HG03095 (cell line): Measurements from ENCODE around the gene ZNF669.

Source experiments
- ATAC-seq: cut with Tn5 transposase; IDR thresholded peaks from one replicate; pipeline ENCODE4 v1.9.1; 2021; ENCODE audit warnings: moderate library complexity; ENCODE audit not compliant: unreplicated experiment

ZNF669 gene

DNA sequence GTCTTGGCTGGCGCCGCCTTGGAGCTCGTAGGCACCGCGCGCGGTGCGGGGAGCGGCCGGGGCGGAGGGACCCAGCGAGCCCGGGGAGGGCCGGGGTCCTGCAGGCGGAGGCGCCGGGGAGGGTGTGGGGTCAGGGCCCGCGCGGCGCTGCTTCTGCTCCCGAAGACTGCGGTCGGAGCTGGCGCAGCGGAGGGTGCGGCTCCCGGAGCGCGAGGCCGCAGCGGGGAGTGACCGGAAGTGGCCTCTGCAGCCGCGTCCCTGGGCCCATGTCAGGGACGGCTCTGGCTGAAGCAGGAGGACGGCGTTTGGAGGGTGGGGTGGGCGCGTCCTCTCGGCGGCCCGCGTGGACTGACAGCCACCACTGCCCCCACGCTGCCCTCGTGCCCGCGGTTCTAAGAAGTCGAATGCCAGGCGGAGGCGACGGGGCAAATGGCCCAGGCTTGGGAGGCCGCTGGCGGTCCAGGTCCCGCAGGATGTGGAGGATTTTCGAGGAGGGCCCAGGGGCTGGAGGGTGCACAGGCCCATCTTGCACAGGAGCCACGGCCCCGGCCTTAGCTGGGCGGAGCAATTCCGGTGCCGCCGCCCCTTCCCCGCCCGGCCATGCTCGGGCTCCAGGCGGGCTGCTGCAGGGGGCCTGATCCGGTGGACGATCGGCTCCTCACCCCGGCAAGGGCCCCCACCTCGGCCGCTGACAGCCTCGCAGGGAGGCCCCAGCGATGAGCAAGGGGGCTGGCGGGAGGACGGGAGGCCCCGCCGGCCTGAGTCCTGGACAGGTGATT lies 7.7 kb upstream of the ZNF669 start:
- no peak for ATAC-seq

DNA sequence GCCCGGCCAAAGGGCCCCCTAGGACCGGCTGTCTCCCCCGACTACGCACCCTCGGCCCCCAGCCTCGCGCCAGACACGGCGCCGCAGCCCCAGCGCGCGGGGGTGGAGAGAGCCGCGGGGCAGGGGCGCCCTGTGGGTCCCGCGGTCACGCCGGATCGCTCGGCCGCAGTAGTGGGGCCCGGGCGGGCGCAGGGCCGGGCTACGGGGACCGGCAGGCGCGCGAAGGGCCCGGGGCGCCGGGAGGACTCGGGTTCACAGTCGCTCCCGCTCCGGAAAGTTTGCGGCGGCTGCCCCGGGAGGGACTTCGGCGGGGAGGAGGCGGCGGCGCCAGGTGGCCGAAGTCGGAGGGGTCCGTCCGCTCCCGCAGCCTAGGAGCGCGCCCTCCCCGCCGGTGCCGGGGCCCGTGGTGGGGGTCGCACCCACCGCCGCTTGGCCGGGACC lies 7.1 kb upstream of the ZNF669 start:
- no peak for ATAC-seq

DNA sequence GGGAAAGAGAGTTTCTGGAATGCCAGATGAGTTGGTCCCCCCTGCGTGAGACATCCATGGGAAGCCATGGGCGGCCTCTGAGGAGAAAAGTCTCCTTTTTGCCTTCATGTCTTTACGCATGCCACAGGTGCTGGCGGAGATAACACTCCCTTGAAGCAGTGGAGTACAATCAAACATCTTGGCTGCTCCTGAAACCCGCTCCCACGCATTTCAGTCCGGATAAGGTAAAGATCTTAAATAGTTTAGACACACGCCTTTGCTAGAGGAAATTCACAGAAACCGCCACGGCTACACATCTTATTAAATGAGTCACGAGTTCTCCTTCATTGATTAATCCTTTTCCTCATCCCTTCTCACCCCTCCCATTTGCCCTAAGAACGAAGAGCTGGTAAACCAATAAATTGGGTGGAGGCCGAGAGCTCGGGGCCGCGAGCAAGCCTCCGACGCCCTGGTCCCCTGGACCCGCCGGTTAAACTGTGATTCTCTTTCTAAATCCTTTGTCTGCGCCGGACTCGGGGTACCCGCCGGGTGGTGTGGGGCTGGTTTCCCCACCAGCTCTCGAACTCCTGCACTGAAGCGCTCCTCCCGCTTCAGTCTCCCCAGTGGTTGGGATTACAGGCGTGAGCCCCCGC lies 6.6 kb upstream of the ZNF669 start:
- ATAC-seq, result no peak

DNA sequence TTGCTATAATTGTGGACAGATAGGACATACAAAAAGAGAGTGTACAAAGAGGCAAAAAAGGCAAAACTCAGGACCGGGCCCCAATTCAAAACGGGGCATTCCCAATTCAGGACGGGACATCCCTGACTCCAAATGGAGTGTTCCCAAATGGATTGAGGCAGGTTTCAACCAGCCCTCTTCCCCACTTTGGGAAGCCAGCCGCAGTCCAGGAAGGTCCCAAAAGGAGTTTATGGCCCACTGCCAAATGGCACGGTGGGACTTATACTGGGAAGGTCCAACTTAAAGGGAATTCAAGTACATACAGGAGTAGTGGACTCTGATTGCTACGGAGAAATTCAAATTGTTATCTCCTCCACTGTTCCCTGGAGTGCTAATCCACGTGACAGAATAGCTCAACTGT lies 3.5 kb upstream of the ZNF669 start:
- ATAC-seq, result no peak

DNA sequence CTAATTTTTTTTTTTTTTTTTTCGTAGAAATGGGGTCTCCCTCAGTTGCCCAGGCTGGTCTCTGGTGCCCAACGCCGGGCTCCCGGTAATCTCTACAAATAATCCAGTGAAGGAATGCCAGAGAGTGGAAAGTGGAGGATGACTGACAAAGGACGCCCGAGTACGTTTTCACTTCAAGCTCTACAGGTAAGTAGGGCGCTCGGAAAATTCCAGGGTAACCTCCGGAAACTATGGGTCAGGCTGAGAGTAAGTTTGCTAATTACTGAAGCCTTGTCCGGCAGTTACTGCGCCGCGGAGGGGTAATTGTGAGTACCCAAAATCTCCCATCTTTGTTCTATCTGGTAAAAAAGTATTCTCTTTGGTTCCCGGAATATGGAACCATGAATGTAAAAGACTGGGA lies 1.8 kb upstream of the ZNF669 start:
- no peak for ATAC-seq

DNA sequence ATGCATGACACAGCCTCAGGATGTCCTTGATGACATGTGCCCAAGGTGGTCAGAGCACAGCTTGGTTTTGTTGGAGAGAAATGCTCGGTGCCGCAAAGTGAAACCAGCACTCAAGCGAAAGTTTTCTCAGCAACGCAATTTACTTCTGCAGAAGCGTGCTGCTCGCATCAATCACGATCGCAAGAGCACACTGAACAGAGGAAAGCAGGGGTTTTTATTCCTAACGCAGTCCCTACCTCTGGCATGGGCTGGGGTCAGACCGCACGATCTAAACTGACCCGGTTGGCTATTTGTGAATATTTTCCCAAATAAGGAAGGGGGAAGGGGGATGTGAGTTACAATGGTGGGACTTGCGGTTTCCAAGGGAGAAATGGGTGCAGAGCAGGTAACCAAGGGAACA lies 809 bp upstream of the ZNF669 start:
- no peak for ATAC-seq

DNA sequence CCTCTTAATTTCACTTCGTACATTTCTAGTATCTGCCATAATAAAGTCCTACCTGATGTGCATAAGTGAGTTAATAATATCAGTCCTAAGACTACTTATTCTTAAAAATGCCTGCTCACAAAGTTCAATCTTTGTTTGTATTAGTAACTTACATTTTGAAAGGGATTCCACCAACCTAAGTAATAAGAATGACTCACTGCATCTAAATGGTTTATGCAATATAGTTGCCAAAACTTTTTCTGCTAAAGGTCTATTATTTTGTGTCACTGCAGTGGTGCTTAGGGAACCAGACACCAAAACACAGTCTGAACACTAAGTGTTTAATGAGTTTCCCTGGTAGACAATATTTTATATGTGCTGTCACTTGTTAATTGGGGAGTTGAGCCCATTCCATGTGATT lies 1.8 kb downstream of the ZNF669 start:
- no peak for ATAC-seq

DNA sequence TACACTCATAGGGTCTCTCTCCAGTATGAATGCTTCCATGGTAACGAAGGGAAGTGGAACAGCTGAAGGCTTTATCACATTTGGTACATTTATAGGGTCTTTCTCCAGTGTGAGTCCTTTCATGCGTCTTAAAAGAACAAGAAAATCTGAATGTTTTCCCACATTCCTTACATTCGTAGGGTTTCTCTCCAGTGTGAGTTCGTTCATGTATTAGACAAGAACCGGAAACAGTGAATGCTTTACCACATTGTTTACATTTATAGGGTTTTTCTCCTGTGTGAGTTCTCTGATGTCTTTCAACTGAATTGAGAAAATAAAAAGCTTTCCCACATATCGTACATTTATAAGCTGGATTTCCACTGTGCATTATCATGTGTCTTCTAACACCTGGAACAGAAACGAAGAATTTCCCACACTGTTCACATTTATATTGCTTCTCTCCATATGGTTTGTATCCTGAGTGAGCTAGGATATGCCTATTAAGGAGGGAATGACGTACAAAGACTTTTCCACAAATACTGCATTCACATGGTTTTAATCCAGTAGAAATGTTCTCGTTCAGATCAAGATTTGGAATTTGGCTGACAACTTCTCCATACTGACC lies 3.4 kb downstream of the ZNF669 start:
- ATAC-seq, result no peak

DNA sequence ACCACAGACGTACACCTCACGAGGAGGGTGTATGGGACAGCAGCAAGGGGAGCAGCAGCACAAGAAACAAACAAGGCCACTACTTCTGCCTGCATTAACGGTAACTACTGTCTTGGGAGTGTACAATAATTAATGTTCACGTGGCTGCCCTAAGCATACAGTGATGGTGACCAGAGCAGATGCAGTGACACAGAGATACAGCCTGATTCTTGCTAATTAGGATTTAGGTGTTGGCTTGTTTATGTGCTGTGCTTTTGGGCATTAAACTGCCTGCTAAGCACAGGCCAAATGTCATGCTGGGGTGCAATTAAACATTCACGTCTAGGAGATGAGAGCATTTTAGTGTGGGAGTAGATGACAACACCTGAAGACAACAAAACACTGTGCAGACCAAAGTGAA lies 7.2 kb downstream of the ZNF669 start:
- no peak for ATAC-seq

DNA sequence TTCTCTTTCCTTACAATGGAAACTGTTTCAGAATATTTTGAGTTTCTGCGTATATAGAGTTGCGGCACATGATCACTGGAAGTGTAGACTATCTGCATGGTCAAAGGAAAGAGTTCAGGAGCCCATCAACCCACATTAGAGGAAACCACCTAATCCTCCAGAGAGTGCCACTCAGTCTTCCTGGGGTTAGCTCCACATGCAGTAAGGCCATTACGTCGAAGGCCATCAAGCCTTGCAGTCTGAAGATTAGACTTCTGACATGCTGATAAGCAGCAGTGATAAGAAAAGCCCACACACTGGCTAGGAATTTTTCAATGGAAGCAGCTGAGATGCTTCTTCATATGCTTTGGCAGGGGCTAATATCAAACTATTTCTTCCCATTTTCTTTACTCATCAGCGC lies 7.6 kb downstream of the ZNF669 start:
- no peak for ATAC-seq

DNA sequence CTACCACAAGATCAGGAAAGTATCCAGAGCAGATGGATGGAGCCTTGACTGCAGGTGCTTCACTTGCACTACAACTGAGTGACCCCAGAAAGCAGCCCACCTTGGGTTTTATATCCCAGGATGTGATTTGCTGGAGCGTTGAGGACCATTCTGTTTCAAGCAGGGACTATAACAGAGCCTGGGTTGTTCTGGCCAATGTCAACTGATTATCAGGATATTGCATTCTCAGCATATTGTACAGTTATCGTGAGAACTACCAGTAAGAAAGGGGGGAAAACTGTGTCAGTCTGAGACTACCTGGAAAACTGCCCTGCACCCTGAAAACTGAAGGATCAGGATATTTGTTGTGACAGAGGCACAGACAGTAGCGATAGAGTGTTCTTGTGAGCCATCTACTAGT lies 8.0 kb downstream of the ZNF669 start:
- ATAC-seq, result no peak

DNA sequence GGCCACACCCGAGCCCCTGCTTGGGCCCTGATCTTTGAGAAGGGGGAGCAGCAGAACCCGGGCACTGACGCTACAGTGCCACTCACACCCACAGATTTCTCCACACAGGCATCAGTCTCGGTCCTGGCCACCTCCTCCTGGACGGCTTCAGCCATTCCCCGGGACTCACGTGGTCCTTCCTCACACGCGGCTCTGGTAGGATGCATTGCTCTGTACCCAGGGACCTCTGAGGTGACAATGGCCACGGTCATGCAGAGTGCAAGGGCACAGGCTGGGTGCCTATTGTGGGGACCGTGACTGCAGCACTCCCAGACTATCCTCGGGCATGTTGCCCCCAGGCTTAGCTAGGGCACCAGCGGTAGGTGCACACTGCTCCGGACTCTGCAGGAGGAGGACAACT lies 13.7 kb downstream of the ZNF669 start:
- no peak for ATAC-seq

DNA sequence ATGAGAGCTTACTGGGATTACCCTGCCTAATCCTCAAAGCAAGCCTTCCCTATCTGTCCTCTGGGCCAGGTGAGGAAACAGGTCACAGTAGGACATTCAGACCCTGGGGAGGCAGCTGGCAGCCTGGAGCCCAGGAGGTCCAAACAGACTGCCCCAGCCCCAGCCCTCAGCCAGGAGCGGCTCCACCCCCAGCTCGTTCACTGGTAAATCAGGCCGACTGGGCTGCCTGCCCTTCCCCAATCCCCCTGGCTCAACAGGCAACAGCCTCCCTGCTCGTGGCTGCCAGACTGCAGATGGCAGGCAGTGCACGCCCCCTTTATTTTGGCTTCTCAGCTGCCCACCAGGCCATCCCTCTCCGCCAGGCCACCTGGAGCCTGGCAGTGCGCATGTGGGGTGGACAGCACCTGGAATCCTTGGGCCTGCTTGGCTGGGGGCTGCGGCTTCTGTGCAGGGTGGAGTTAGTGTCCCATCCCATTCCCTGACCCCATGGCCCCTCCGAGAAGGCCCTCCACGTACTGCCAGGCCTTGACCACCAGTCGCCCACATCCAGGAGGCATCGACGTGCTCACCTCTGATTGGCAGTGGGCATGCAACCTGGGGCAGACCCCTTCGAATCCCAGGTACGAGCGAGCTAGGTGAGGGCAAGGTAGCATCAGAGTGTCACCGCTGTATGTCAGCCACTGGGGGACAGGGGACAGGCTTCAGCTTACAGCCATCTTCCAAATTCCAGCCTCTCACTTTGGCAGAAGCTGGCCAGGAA lies 14.4 kb downstream of the ZNF669 start:
- no peak for ATAC-seq

DNA sequence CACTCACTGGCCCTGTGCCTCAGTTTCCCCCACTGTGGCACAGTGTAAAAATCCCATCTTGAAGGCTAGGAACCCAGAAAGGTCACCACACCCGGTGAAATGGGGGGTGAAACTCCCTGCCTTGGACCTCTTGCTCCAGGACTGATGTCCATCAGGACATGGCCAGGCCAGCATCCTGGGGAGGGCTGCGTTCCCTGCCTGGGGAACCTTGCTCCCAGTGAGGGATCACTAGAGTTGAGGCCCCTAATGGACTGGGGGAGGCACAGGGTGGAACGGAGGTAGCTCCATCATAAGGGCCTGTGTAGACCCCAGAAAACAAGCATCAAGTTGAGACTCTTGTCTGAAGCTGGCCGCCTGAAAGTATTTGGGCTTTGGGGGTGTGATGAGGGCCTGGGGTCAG lies 15.2 kb downstream of the ZNF669 start:
- ATAC-seq, result no peak

DNA sequence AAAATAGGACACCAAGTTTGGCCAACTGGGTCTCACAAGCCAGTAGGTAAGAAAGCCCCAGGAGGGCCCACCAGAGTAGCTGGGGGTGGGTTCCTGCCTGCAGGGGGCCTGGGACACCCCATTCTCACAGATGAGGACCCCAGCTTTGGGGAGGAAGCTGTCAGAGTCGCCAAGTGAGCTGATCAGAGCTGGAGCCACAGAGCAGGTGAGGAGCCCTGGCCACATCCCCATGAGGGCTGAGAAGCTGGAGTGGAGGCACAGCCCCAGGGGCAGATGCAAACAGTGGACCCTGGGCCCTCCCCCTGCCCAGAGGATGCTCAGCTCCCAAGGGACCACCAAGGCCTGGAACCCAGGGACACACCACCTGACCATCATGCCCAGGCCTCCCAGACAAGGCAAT lies 16.9 kb downstream of the ZNF669 start:
- ATAC-seq, result no peak

DNA sequence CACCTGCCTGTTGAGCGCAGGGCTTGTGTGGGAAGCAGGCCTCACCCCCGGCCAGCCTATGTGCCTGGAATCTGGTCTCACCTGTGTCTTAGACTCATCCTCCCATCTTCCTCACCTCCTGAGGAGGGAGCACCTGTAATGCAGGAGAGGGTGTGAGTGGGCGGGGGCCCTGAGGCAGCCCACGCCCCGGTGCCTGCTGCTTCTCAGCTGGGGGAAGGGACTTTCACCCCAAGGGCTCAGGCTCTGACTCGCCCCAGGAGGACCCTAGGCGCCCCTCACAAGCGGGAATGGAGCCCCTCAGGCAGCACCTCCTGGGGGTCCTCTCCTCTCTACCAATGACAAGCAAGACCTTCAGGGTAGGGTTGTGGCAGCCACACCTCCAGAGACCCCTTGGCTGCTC lies 18.8 kb downstream of the ZNF669 start:
- ATAC-seq, result no peak

DNA sequence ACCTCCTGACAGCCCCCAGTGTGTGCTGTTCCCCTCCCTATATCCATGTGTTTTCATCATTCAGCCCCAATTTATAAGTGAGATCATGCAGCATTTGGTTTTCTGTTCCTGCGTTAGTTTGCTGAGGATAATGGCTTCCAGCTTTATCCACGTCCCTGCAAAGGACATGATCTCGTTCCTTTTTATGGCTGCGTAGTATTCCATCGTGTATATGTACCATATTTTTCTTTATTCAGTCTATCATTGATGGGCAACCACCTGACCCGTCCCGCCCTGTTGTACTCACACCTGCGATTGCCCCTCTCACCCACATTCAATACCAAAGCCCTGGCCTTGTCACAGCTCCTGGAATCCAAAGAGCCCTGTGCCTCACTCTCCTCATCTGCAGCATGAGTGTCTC lies 19.4 kb downstream of the ZNF669 start:
- ATAC-seq, result no peak

DNA sequence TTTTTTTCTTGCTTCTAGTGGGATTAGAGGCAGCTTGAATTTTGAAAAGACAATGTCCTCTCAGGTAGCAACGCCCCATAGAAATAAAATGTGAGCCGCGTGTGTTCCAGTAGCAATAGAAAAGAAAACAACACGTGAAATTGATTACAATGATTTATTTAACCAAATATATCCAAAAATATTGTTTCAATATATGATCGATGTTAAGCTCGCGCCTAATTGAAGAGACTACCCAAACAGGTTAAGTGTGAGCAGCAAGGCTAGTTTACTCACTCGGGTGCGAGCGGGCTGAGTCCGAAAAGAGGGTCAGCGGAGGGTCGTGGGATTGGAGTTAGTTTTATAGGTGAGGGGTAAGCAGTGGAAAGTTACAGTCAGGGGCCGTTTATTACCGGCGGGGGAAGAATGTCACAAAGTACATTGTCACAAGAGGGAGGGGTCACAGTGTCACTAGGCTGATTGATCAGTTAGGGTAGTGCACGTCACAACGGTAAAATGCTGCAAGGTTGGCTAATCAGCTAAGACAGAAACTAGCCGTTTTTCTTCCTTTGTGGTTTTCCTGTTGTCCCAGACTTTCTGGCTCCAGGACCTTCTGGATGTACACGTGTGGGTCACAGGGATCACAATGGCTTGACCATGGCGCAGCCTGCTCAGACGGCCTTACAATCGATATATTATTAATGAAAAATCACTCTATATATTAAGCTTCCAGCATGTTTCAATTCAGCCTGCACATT lies 24.8 kb downstream of the ZNF669 start:
- ATAC-seq, result no peak

DNA sequence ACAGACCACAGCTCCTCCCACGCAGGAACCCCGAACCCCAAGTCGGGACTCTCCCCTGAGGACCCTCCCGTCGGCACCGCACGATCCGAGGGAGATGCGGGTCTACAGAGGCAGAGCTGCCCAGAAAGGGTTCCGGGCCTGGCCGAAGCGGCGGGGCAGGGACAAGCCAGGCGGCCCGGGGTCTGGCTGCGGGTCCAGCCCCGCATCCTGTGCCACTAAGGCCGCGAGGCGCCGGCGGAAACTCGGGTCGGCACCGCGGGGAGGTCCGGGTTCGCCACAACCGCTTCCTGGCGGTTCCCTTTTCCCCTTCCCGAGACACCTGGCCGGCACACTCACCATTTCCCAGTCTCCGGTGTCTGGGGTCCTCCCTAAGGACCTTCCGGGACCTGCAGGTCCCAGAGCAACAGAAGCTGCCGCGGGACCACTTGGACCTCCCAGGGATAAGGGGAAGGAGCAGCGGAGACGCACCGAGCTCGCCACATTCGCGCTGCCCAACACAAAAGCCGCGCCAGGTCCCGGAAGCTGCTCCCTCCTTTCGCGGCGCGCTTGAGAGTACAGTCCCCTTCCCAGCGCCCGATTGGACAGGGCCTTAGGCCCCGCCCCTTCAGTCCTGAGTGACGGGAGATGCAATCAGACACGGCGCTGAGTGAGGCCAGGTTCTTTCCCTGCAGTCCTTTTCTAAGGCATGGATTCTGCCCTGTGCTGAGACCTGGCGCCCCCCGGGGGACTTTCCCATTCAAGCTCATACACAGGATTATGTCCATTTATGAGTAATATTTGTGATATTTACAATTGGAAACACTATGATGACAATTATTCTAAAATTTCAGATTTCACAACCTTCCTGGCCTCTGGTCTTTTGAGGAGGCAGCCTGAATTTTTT lies 25.7 kb downstream of the ZNF669 start, which contains the start of gene ZNF670:
Gene ZNF670, minus strand, starts transcription at position 554 of the 883 bp plus-strand sequence. Its CDS starts 215 bp downstream, at position 339.
- ATAC-seq, result peak; percentile 100

DNA sequence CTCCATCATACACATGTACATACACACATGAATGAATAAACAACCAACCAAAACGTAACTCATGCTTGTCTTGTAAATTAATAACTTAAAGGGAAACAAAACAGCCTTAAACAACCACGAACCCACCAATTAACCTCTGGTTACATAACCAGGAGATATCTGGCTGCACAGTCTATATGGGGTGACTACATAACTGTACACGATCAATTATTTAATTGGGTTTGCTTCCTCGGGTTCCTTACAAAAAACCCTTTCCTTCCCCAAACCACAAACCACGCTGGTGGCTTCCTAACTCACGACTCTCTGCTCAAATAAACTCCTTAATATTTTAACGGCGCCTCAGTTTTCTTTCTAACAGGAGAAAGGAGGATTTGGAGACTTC lies 26.3 kb downstream of the ZNF669 start:
- no peak for ATAC-seq
